OCI-LY3 (cell line): ENCODE measurements around the gene EIF4E3.

Source experiments
- H2AFZ ChIP-seq: fragments of 200-600, 300-600 bp; shearing (Covaris generic); 2 replicates; pipeline ENCODE4 v1.6.0; 2014; ENCODE audit warnings: antibody characterized with exemption, low read depth, low read length
- H3K27ac ChIP-seq: fragments of 200-600, 300-600 bp; sonication (generic); 2 replicates; pipeline ENCODE4 v1.5.1; 2014; ENCODE audit warnings: mild to moderate bottlenecking, low read length, moderate library complexity, mixed read lengths
- H3K27me3 ChIP-seq: fragments of 200-600, 300-600 bp; sonication (generic); 2 replicates; pipeline ENCODE4 v1.6.1; 2014; ENCODE audit warnings: low read depth, low read length, mixed read lengths
- H3K36me3 ChIP-seq: fragments of 200-600, 300-600 bp; sonication (generic); replicated peaks from 2 replicates; pipeline ENCODE3; 2014; ENCODE audit warnings: low read depth, low read length, mixed read lengths
- H3K4me1 ChIP-seq: fragments of 300-600, 200-600 bp; sonication (generic); 2 replicates; pipeline ENCODE4 v1.6.1; 2014; ENCODE audit warnings: low read length, mixed read lengths
- H3K4me2 ChIP-seq: fragments of 200-600, 300-600 bp; sonication (generic); 2 replicates; pipeline ENCODE4 v1.6.1; 2014; ENCODE audit warnings: low read length, mixed read lengths
- H3K4me3 ChIP-seq: fragments of 300-600, 200-600 bp; sonication (generic); 2 replicates; pipeline ENCODE4 v1.5.1; 2014; ENCODE audit warnings: antibody characterized with exemption, mild to moderate bottlenecking, low read length, moderate library complexity
- H3K79me2 ChIP-seq: fragments of 300-600, 200-600 bp; shearing (Covaris generic); 2 replicates; pipeline ENCODE4 v1.6.1; 2014; ENCODE audit warnings: mild to moderate bottlenecking, low read length, mixed read lengths
- H3K9ac ChIP-seq: fragments of 300-600, 200-600 bp; shearing (Covaris generic); 2 replicates; pipeline ENCODE4 v1.6.0; 2014; ENCODE audit warnings: mild to moderate bottlenecking, low read length, moderate library complexity
- H3K9me3 ChIP-seq: fragments of 200-600, 300-600 bp; shearing (Covaris generic); 2 replicates; pipeline ENCODE4 v1.6.1; 2014; ENCODE audit warnings: low read length, mixed read lengths; ENCODE audit not compliant: insufficient read depth
- H4K20me1 ChIP-seq: fragments of 200-600, 300-600 bp; sonication (generic); 2 replicates; pipeline ENCODE4 v1.6.1; 2016; ENCODE audit warnings: low read length, mixed read lengths; ENCODE audit not compliant: insufficient read depth
- EZH2phosphoT487 ChIP-seq: fragments of 200-600 bp; shearing (Covaris generic); IDR thresholded peaks from 2 replicates; pipeline ENCODE4 v1.6.1; 2018; ENCODE audit warnings: antibody characterized with exemption, mixed run types, low read depth
- TF ChIP-seq, protein P1 (sequence below): fragments of 200-600, 300-600 bp; sonication (generic); IDR thresholded peaks from 2 replicates; pipeline ENCODE4 v1.5.1; 2014; ENCODE audit warnings: antibody characterized with exemption, low read length, low read depth

EIF4E3 gene

GRCh38 chr3:71659864-71660591 lies 65.2 kb downstream of the EIF4E3 start:
- no peak overlapping the region for H2AFZ ChIP-seq
- no peak overlapping the region for H3K4me3 ChIP-seq
- H3K4me2 ChIP-seq = no peak overlapping the region
- H3K9me3 ChIP-seq = no peaks in the 10 kb centered on the region
- TF ChIP-seq, protein P1, sequence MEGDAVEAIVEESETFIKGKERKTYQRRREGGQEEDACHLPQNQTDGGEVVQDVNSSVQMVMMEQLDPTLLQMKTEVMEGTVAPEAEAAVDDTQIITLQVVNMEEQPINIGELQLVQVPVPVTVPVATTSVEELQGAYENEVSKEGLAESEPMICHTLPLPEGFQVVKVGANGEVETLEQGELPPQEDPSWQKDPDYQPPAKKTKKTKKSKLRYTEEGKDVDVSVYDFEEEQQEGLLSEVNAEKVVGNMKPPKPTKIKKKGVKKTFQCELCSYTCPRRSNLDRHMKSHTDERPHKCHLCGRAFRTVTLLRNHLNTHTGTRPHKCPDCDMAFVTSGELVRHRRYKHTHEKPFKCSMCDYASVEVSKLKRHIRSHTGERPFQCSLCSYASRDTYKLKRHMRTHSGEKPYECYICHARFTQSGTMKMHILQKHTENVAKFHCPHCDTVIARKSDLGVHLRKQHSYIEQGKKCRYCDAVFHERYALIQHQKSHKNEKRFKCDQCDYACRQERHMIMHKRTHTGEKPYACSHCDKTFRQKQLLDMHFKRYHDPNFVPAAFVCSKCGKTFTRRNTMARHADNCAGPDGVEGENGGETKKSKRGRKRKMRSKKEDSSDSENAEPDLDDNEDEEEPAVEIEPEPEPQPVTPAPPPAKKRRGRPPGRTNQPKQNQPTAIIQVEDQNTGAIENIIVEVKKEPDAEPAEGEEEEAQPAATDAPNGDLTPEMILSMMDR = no peak
- no peak for TF ChIP-seq EZH2phosphoT487
- no peaks in the 10 kb centered on the region for H3K79me2 ChIP-seq
- H3K9ac ChIP-seq = no peak overlapping the region
- no peaks in the 10 kb centered on the region for H3K4me1 ChIP-seq
- peaks cover 4% of the 10 kb centered on the region for H3K27me3 ChIP-seq
- no peaks in the 10 kb centered on the region for H4K20me1 ChIP-seq
- H3K36me3 ChIP-seq = no peaks in the 10 kb centered on the region
- H3K27ac ChIP-seq = no peak overlapping the region

GRCh38 chr3:71657831-71658530 lies 67.2 kb downstream of the EIF4E3 start:
- Histone ChIP-seq H3K36me3 (no peaks in the 10 kb centered on the region), H3K4me3 (no peak overlapping the region), H4K20me1 (no peaks in the 10 kb centered on the region), H2AFZ (no peak overlapping the region), H3K27ac (no peak overlapping the region), H3K4me2 (no peak overlapping the region), H3K79me2 (no peaks in the 10 kb centered on the region), H3K9me3 (no peaks in the 10 kb centered on the region), H3K4me1 (no peaks in the 10 kb centered on the region), H3K27me3 (peaks cover 13% of the 10 kb centered on the region), H3K9ac (no peak overlapping the region)
- TF ChIP-seq, protein P1 = no peak
- TF ChIP-seq EZH2phosphoT487 = no peak

GRCh38 chr3:71655061-71655460 lies 70.1 kb downstream of the EIF4E3 start:
- H3K9me3 ChIP-seq = no peaks in the 10 kb centered on the region
- H3K36me3 ChIP-seq = no peaks in the 10 kb centered on the region
- H3K79me2 ChIP-seq = no peaks in the 10 kb centered on the region
- TF ChIP-seq EZH2phosphoT487 = no peak
- TF ChIP-seq, protein P1 = no peak
- no peaks in the 10 kb centered on the region for H4K20me1 ChIP-seq
- no peak overlapping the region for H3K4me2 ChIP-seq
- peaks cover 31% of the 10 kb centered on the region for H3K27me3 ChIP-seq
- H3K9ac ChIP-seq = no peak overlapping the region
- no peak overlapping the region for H3K4me3 ChIP-seq
- H3K27ac ChIP-seq = no peak overlapping the region
- no peak overlapping the region for H2AFZ ChIP-seq
- peaks cover 8% of the 10 kb centered on the region for H3K4me1 ChIP-seq

DNA sequence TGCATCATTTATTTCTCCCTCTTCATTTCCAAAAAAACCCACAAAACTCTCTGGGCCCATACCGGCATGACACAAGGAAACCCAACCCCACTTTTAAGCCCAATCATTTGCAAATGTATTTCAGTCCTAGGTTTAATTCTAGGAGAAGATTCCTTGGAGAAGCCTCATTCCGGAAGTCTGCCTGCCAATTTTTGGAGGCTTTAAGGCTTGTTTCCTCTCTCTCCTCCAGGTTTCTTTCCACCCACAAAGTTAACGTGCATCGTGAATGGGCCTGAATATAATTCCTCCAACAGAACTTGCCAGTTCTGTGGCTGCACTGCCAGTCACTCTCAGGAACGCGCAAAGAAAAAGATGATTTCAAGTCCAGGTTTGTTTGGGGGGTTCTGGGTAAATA lies 71.8 kb downstream of the EIF4E3 start:
- no peak overlapping the region for H3K4me3 ChIP-seq
- no peak overlapping the region for H3K4me2 ChIP-seq
- no peaks in the 10 kb centered on the region for H4K20me1 ChIP-seq
- no peak overlapping the region for H3K9ac ChIP-seq
- no peaks in the 10 kb centered on the region for H3K9me3 ChIP-seq
- no peak for TF ChIP-seq EZH2phosphoT487
- TF ChIP-seq, protein P1 = no peak
- H3K36me3 ChIP-seq = no peaks in the 10 kb centered on the region
- H3K27me3 ChIP-seq = peaks cover 38% of the 10 kb centered on the region
- H3K79me2 ChIP-seq = no peaks in the 10 kb centered on the region
- H3K4me1 ChIP-seq = peaks cover 8% of the 10 kb centered on the region
- no peak overlapping the region for H3K27ac ChIP-seq
- H2AFZ ChIP-seq = no peak overlapping the region
